HFFc6 (cell line): ENCODE data around the gene SCP2. TPM values are rescaled to one million over a fixed set of nuclear protein-coding genes. Genes with fewer than 3 reads are reported as not detected.

Experiments used
- DNase-seq: peaks from one replicate; pipeline ENCODE4 v3.0.0-alpha.2; 2018
- H3K27ac Mint-ChIP-seq: 2 replicates; pipeline ENCODE4 v1.8.0; 2020; ENCODE audit warnings: mild to moderate bottlenecking, mixed read lengths
- H3K27me3 Mint-ChIP-seq: 2 replicates; pipeline ENCODE4 v1.8.0; 2021; ENCODE audit warnings: mild to moderate bottlenecking, moderate library complexity, mixed read lengths; ENCODE audit not compliant: insufficient read depth
- H3K36me3 Mint-ChIP-seq: 2 replicates; pipeline ENCODE4 v1.8.0; 2021; ENCODE audit warnings: low read depth, mixed read lengths
- H3K4me1 Mint-ChIP-seq: 2 replicates; pipeline ENCODE4 v1.8.0; 2020; ENCODE audit warnings: low read depth, mixed read lengths
- H3K4me3 Mint-ChIP-seq: 2 replicates; pipeline ENCODE4 v1.8.0; 2020; ENCODE audit warnings: mild to moderate bottlenecking, moderate library complexity, mixed read lengths
- H3K9me3 Mint-ChIP-seq: 2 replicates; pipeline ENCODE4 v1.8.0; 2020; ENCODE audit warnings: mild to moderate bottlenecking, mixed read lengths
- total RNA-seq, 6 experiments: library from RNA; stranded (reverse); fragmentation: NEBNext Ultra II Directional; extraction: Animal tissue kit (Norgen Biotek cat#: 25700); gene quantifications; 2 replicates in 1 of 6; 3 replicates in 5 of 6; pipeline ENCODE4 v1.2.3, GENCODE V29; 2021
- TF ChIP-seq, protein P1 (sequence below): fragments of 200-600 bp; sonication (generic); IDR thresholded peaks from 2 replicates; pipeline ENCODE4 v1.5.0; 2021; ENCODE audit warnings: antibody characterized with exemption, mild to moderate bottlenecking

SCP2 gene
- total RNA-seq, 6 experiments from 2014 or later = 122 to 159 (median 156) TPM

DNA sequence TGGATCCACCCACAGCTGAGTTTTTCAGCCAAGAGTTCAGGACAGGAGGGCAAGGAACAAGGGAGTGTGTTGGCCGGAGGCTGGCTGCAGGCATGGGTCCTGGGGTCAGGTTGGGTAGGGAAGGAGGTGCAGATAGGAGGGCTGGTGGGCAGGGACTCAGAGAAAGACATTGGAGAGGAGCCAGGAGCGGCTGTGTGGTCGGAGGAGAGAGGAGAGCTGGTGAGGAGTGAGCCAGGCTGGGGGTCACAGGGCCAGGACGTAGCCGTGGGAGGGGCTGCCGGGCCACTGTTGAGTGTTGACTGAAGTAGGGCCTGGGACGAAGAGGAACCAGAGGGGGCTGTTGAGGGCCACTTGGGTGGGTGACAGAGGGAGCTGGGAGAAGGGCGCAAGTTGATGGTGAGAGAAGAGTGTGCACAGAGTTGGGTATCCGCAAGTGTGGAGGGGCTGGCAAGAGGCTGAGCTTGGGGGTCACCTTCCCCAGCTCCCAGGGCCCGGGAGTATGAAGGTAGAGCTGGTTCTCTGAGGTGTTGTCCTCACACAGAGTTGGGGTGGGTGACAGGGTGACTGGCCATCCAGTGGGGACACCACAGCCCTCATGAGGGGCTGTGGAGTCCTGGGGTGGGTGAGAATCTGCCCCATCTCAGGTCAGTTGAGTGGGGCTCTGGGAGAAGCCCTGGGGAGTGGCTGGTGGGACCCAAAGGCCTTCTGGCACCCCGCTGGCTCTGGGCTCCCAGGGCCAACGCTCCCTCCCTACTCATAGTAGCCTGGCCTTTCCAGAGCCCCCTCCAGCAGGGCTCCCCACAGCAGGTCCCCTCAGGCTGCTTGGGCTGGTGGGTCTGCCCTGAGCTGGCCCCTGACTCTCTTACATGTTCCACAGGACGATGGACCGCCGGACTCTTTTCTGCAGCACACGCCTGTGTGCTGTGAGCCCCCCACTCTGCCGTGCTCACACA, 156.8 kb downstream of the SCP2 start:
- DNase-seq = no peak
- no peak overlapping the region for H3K27ac Mint-ChIP-seq
- TF ChIP-seq, protein P1, sequence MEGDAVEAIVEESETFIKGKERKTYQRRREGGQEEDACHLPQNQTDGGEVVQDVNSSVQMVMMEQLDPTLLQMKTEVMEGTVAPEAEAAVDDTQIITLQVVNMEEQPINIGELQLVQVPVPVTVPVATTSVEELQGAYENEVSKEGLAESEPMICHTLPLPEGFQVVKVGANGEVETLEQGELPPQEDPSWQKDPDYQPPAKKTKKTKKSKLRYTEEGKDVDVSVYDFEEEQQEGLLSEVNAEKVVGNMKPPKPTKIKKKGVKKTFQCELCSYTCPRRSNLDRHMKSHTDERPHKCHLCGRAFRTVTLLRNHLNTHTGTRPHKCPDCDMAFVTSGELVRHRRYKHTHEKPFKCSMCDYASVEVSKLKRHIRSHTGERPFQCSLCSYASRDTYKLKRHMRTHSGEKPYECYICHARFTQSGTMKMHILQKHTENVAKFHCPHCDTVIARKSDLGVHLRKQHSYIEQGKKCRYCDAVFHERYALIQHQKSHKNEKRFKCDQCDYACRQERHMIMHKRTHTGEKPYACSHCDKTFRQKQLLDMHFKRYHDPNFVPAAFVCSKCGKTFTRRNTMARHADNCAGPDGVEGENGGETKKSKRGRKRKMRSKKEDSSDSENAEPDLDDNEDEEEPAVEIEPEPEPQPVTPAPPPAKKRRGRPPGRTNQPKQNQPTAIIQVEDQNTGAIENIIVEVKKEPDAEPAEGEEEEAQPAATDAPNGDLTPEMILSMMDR = no peak
- H3K36me3 Mint-ChIP-seq = no peaks in the 10 kb centered on the region
- peaks cover 4% of the 10 kb centered on the region for H3K27me3 Mint-ChIP-seq
- peaks cover 11% of the 10 kb centered on the region for H3K4me1 Mint-ChIP-seq
- no peak overlapping the region for H3K4me3 Mint-ChIP-seq
- no peaks in the 10 kb centered on the region for H3K9me3 Mint-ChIP-seq

DNA sequence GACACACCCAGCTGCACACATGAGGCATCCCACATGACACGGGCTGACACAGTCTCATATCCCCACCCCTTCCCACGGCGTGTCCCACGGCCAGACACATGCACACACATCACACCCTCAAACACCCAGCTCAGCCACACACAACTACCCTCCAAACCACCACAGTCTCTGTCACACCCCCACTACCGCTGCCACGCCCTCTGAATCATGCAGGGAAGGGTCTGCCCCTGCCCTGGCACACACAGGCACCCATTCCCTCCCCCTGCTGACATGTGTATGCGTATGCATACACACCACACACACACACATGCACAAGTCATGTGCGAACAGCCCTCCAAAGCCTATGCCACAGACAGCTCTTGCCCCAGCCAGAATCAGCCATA, 157.5 kb downstream of the SCP2 start:
- Mint-ChIP-seq H3K27me3 (peaks cover 4% of the 10 kb centered on the region), H3K36me3 (no peaks in the 10 kb centered on the region), H3K4me3 (no peak overlapping the region), H3K27ac (no peak overlapping the region), H3K4me1 (peaks cover 17% of the 10 kb centered on the region), H3K9me3 (no peaks in the 10 kb centered on the region)
- TF ChIP-seq, protein P1 = no peak
- DNase-seq = no peak

DNA sequence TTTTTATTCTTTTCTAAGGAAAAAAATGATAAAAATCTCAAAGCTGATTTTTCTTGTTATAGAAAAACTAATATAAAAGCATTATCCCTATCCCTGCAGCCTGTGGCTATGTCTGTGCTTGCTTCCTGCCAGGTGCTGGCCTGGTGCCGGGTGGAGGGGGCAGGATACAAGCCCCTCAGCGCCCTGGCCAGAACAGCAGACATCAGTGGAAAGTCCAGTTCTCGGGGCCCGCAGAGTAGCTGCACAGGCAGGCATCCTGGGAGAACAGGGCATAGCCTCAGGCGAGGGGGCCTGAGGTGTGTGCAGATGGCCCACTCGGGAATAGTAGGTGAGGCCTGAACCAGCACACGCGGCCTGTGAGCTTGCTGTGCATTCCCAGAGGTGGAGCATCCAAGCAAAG, 158.3 kb downstream of the SCP2 start:
- H3K4me1 Mint-ChIP-seq = peaks cover 20% of the 10 kb centered on the region
- H3K36me3 Mint-ChIP-seq = no peaks in the 10 kb centered on the region
- H3K27me3 Mint-ChIP-seq = peaks cover 7% of the 10 kb centered on the region
- no peak for DNase-seq
- H3K27ac Mint-ChIP-seq = no peak overlapping the region
- no peaks in the 10 kb centered on the region for H3K9me3 Mint-ChIP-seq
- H3K4me3 Mint-ChIP-seq = no peak overlapping the region
- TF ChIP-seq, protein P1 = no peak

DNA sequence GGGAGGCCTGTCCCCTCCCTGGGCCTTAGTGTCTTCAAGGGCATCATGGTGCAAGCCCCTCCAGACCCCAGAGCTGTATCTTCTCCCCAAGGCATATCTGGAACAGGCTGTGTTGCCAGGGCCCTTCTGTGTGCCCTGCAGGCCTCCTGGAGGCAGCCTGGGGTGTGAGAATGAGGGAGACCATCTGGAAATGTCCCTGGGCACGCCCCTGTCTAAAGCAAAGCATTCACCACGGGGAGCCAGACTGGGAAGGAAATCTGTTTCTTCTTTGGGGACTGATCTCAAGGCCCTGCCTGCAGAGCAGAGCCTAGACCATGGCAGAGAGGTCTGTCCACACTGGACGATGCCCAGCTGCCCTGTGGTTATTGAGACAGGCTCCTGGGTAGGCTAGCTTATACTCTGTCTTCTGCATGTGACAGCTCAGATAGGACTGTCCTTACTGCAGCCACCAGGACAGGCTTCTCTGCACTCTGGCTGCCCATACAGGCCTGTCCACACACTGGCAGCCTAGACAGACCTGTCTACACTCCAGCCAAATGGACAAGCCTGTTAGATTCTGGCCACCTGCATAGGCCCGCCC, 159.5 kb downstream of the SCP2 start:
- no peak for DNase-seq
- H3K4me1 Mint-ChIP-seq = peaks cover 23% of the 10 kb centered on the region
- peaks cover 7% of the 10 kb centered on the region for H3K27me3 Mint-ChIP-seq
- H3K9me3 Mint-ChIP-seq = no peaks in the 10 kb centered on the region
- TF ChIP-seq, protein P1 = no peak
- no peak overlapping the region for H3K27ac Mint-ChIP-seq
- H3K36me3 Mint-ChIP-seq = no peaks in the 10 kb centered on the region
- no peak overlapping the region for H3K4me3 Mint-ChIP-seq

DNA sequence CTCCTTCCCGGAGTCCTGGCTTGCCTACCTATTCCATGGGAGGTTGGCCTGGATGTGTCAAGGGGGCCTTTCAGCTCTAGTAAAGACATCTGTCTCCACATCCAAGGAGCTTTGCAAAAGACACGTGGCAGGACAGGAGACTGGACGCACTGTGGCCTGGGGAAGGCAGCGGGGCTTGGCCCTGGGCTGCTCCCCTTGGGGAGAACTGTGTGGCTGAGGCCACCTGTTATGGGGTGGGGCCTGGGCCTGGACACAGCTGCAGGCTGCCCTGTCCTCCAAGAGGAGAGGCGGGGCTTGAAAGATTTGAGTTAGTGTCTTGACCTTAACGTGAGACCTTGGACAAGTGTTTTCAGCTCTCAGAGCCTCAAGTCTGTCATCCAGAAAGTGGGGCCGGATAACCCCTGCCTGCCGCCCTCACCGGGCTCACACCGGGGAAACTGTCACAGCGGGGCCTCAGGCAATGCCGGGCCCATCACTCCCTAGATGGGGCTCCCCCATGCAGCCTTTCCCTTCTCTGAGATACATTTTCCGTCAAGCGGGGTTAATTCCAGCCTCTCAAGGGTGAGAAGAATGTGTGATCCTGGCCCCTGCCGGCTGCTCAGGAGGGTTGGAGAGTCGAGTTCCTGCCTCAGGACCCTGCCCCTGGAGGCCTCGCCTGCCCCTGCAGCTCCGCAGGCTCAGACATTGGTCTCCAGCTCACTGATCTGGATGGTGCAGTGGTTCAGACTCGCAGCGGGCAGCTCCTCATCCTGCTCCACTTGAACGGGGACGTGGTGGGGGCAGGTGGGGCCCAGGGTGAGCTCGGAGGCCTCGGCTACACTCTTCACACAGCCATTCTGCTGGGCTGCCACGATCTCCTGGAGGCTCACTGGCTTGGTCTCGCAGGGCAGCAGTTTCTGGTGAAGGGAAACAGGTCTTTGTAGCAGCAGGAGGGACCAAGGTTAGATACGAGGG, 160.5 kb downstream of the SCP2 start:
- DNase-seq = no peak
- Mint-ChIP-seq H3K4me1 (peaks cover 26% of the 10 kb centered on the region), H3K27me3 (peaks cover 7% of the 10 kb centered on the region), H3K4me3 (no peak overlapping the region), H3K36me3 (no peaks in the 10 kb centered on the region), H3K27ac (no peak overlapping the region), H3K9me3 (no peaks in the 10 kb centered on the region)
- TF ChIP-seq, protein P1 = no peak
